Tibial nerve (tissue), 4 donors: ENCODE data around the gene JAGN1. TPM values are rescaled to one million over a fixed set of nuclear protein-coding genes. Genes with fewer than 3 reads are reported as not detected.

Experiments used
- DNase-seq, 2 donors: peaks; one replicate each; pipeline ENCODE4 v3.0.0-alpha.2; 2019; ENCODE audit warnings: low spot score in 2 of 2
- H3K27ac ChIP-seq, 4 donors: fragments of 200-600 bp; sonication (generic) in 3 of 4; one replicate each; pipeline ENCODE4 v1.5.1; 2017 to 2019; ENCODE audit warnings: mild to moderate bottlenecking in 1 of 4
- H3K27me3 ChIP-seq, 2 donors: fragments of 200-600 bp; sonication (generic) in 1 of 2; one replicate each; pipeline versions ENCODE4 v1.5.1 to v1.6.0; 2017 to 2019
- H3K36me3 ChIP-seq, 3 donors: fragments of 200-600 bp; sonication (generic); one replicate each; pipeline ENCODE4 v1.5.1; 2018 to 2019
- H3K4me1 ChIP-seq, 4 donors: fragments of 200-600 bp; sonication (generic) in 3 of 4; one replicate each; pipeline ENCODE4 v1.5.1; 2017 to 2019
- H3K4me3 ChIP-seq, 4 donors: fragments of 200-600 bp; sonication (generic) in 3 of 4; one replicate each; pipeline ENCODE4 v1.5.1; 2017 to 2019; ENCODE audit warnings: mild to moderate bottlenecking in 1 of 4, moderate library complexity in 1 of 4
- H3K9me3 ChIP-seq, 4 donors: fragments of 200-600 bp; sonication (generic) in 3 of 4; one replicate each; pipeline ENCODE4 v1.5.1; 2017 to 2019
- EP300 ChIP-seq, 2 donors: sonication (generic); formaldehyde crosslinking; IDR thresholded peaks; one replicate each; pipeline ENCODE4 v1.6.1; 2017; ENCODE audit warnings: antibody characterized with exemption in 2 of 2, mild to moderate bottlenecking in 1 of 2
- POLR2A ChIP-seq, 2 donors: fragments of 450-650 bp; IDR thresholded peaks; one replicate each; pipeline ENCODE4 v1.6.1; 2017; ENCODE audit warnings: antibody characterized with exemption in 2 of 2, mild to moderate bottlenecking in 2 of 2, moderate library complexity in 2 of 2
- WGBS, 2 donors: methylation state at CpG; one replicate each; pipeline ENCODE4 v1.1.5; 2018; 5-methylcytosine and 5-hydroxymethylcytosine counted together
- total RNA-seq, 4 donors: library from RNA; depleted of rRNA; stranded (reverse); fragments of >200 nt; gene quantifications; one replicate each; pipeline ENCODE4 v1.1.0, GENCODE V29; 2016
- TF ChIP-seq, protein P1 (sequence below), 5 experiments: fragments of 200-600 bp in 3 of 5; fragments of 450-650 bp in 2 of 5; sonication (generic) in 3 of 5; IDR thresholded peaks; one replicate each; pipeline ENCODE4 v1.5.1; 2016 to 2019; ENCODE audit warnings: antibody characterized with exemption in 5 of 5, mild to moderate bottlenecking in 3 of 5, moderate library complexity in 2 of 5

The JAGN1 gene
- total RNA-seq, 4 donors from 2014 or later: 21.6 to 46.7 (median 34.7) TPM

DNA sequence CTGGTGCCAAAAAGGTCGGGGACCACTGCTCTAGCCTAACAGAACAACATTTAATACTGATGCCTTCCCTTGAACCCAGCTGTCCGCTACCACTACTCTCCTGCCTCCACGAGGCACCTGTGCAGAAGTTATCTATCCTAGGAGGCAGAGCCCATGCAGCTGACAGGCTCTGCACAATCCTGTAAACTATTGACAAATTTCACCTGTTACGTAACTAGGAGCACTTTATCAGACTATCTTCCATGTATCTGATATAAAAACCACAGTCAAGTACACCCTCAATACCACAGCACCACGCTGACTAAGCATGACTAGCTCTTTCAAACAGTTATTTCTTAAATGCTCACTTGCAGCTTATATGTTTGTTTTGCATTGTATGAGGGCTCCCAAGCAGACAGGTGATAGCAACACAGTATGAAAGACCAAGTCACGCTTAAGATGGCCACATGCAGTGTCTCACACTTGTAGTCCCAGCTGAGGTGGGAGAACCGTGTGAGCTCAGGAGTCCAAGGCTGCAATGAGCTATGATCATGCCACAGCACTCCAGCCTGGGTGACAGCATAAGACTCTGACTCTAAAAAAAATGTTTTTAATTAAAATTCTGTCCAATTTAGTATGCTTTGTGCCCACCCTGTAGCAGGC is 22.0 kb downstream of the JAGN1 start:
- no peak overlapping the region for H3K4me3 ChIP-seq
- TF ChIP-seq EP300 (IDR thresholded peaks at IDR 0.05) (no peak), POLR2A (IDR thresholded peaks at IDR 0.05) (no peak)
- TF ChIP-seq, protein P1, sequence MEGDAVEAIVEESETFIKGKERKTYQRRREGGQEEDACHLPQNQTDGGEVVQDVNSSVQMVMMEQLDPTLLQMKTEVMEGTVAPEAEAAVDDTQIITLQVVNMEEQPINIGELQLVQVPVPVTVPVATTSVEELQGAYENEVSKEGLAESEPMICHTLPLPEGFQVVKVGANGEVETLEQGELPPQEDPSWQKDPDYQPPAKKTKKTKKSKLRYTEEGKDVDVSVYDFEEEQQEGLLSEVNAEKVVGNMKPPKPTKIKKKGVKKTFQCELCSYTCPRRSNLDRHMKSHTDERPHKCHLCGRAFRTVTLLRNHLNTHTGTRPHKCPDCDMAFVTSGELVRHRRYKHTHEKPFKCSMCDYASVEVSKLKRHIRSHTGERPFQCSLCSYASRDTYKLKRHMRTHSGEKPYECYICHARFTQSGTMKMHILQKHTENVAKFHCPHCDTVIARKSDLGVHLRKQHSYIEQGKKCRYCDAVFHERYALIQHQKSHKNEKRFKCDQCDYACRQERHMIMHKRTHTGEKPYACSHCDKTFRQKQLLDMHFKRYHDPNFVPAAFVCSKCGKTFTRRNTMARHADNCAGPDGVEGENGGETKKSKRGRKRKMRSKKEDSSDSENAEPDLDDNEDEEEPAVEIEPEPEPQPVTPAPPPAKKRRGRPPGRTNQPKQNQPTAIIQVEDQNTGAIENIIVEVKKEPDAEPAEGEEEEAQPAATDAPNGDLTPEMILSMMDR (IDR thresholded peaks at IDR 0.05): no peak
- no peak overlapping the region for H3K27ac ChIP-seq
- H3K4me1 ChIP-seq: peaks cover 0 to 35% (median 22%) of the 10 kb centered on the region in 4 donors
- H3K27me3 ChIP-seq: no peaks in the 10 kb centered on the region
- WGBS, 2 donors: 80 to 91% methylated on average over 7 of the region's 7 CpGs
- no peaks in the 10 kb centered on the region for H3K9me3 ChIP-seq
- no peak for DNase-seq
- H3K36me3 ChIP-seq: no peaks in the 10 kb centered on the region

DNA sequence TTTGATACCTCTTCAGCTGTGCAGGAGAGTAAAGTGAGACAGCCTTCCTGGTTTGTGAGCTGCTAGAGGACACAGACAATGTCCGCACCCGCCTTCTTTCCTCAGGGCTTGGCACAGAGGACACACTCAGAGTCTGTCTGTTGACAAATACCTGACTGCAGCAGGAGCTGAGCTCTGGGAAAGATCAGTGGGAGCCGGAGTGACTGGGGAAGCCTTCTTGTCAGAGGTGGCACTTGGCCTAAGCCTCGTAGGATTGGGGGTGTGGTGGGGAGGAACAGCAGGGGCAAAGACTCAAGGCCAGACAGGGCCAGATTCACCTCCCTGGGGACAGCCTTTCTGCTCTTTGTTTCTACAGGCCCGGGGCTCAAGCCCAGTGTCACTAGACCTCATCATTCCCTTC is 23.2 kb downstream of the JAGN1 start:
- H3K4me3 ChIP-seq: no peak overlapping the region
- peak overlapping the region in 2 of 4 donors; percentile 95 to 97 for H3K27ac ChIP-seq
- peaks cover 0 to 47% (median 29%) of the 10 kb centered on the region in 4 donors for H3K4me1 ChIP-seq
- WGBS, 2 donors: 66 to 75% methylated on average over 5 of the region's 5 CpGs
- DNase-seq: no peak
- H3K27me3 ChIP-seq: no peaks in the 10 kb centered on the region
- no peaks in the 10 kb centered on the region for H3K9me3 ChIP-seq
- no peaks in the 10 kb centered on the region for H3K36me3 ChIP-seq
- TF ChIP-seq, protein P1 (IDR thresholded peaks at IDR 0.05): no peak

DNA sequence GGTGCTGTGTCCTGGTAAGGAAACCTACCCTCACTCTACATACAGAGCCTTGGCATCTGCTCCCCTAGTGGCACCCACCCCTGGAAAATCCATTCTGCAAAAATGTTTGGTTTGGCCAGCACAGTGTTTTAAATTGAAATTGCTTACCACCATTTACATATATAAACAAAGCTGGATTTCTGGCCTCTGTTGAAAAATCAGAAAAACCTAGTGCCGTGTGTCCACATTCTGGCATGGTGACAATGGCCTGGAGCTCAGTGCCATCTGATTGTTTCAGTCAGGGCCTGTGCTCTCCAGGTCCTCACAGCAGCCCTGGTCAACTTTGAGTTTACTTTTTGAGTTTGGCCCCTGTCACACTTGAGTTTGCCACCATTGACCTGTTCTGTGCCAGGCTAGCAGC is 23.6 kb downstream of the JAGN1 start:
- peaks cover 0 to 49% (median 29%) of the 10 kb centered on the region in 4 donors for H3K4me1 ChIP-seq

DNA sequence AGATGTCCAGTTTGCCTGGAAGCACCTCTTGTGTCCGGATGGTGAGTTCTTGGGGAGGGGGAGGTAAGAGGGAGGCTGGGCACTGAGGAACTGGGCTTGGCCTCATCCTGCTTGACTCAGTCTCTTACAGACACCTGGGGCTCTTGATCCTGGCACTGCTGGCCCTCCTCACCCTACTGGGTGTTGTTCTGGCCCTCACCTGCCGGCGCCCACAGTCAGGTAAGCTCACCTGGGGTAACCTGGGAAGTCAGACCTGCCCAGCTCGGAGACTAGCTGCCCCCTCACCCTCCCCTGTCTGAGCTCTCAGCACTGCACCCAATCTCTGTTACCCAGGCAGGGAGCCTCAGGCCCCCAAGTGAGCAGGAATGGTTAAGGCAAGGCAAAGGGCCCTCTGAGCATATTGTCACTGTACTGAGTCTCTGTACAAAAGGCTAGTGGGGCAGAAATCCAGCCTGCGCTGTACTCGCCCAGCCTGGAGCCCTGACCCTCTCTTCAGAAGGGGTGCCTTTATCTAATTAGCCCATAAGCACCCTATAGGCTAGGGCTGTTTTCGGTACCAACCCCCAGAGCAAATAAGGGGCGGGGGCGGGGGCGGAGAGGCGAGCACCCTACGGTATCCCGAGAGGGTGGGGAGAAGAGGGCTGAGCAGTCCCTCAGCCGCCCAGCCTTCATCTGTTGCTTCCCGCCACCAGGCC is 24.3 kb downstream of the JAGN1 start:
- TF ChIP-seq, protein P1 (IDR thresholded peaks at IDR 0.05): no peak
- TF ChIP-seq POLR2A (IDR thresholded peaks at IDR 0.05) (no peak), EP300 (IDR thresholded peaks at IDR 0.05) (no peak)
- 15 to 21% methylated on average over 14 of the region's 15 CpGs for WGBS, 2 donors
- Histone ChIP-seq H3K4me1 (peaks cover 0 to 49% (median 29%) of the 10 kb centered on the region in 4 donors), H3K27ac (peak overlapping the region; percentile 87 to 97 (median 92)), H3K36me3 (peaks cover 0 to 3% (median 0%) of the 10 kb centered on the region in 3 donors), H3K27me3 (no peaks in the 10 kb centered on the region), H3K4me3 (peak overlapping the region; percentile 62 to 93 (median 83)), H3K9me3 (no peaks in the 10 kb centered on the region)
- no peak for DNase-seq

More for the DNA sequence above, 23.6 kb downstream of the JAGN1 start:
- TF ChIP-seq, protein P1 (IDR thresholded peaks at IDR 0.05): no peak
- no peak for TF ChIP-seq POLR2A (IDR thresholded peaks at IDR 0.05)
- no peak for TF ChIP-seq EP300 (IDR thresholded peaks at IDR 0.05)
- 12 to 20% methylated on average over 1 of the region's 1 CpG for WGBS, 2 donors
- Histone ChIP-seq H3K27me3 (no peaks in the 10 kb centered on the region), H3K4me3 (no peak overlapping the region), H3K27ac (peak overlapping the region; percentile 87 to 97 (median 92)), H3K36me3 (peaks cover 0 to under 1% (median 0%) of the 10 kb centered on the region in 3 donors), H3K9me3 (no peaks in the 10 kb centered on the region)
- no peak for DNase-seq
